Measurements from ENCODE around the gene NFIA. TPM values are rescaled to one million over a fixed set of nuclear protein-coding genes. Genes with fewer than 3 reads are reported as not detected.

The NFIA gene
- polyA plus RNA-seq, 1 donor = 9.6 TPM

GRCh38 chr1:61441723-61442262, 359.4 kb downstream of the NFIA start:
- Histone ChIP-seq H3K4me1 (ENCODE audit: control insufficient read depth, insufficient read depth, low read length) (peaks cover 20% of the 10 kb centered on the region), H3K4me3 (ENCODE audit: low read length) (no peak overlapping the region), H3K27me3 (ENCODE audit: control insufficient read depth, insufficient read depth, low read length) (no peaks in the 10 kb centered on the region), H3K27ac (ENCODE audit: low read length) (no peak overlapping the region), H3K9me3 (ENCODE audit: control insufficient read depth, low read depth, low read length) (no peaks in the 10 kb centered on the region), H3K36me3 (ENCODE audit: control insufficient read depth, insufficient read depth, low read length) (no peaks in the 10 kb centered on the region)
- peak in 1 of 2 donors; percentile 25 for DNase-seq
- no CpG with 5 or more reads among the region's 11 CpGs for WGBS (ENCODE audit: insufficient coverage, low lambda C conversion rate)

- Histone ChIP-seq H3K36me3 (ENCODE audit: control insufficient read depth, insufficient read depth, low read length) (no peaks in the 10 kb centered on the region), H3K27me3 (ENCODE audit: control insufficient read depth, insufficient read depth, low read length) (no peaks in the 10 kb centered on the region), H3K9me3 (ENCODE audit: control insufficient read depth, low read depth, low read length) (no peaks in the 10 kb centered on the region), H3K27ac (ENCODE audit: low read length) (no peak overlapping the region), H3K4me3 (ENCODE audit: low read length) (no peak overlapping the region), H3K4me1 (ENCODE audit: control insufficient read depth, insufficient read depth, low read length) (peaks cover 21% of the 10 kb centered on the region)
- 100% methylated on average over 2 of the region's 2 CpGs for WGBS (ENCODE audit: insufficient coverage, low lambda C conversion rate)
- DNase-seq = no peak
Observed at GRCh38 chr1:61442544-61442943, 360.2 kb downstream of the NFIA start.

GRCh38 chr1:61444288-61444687, 361.9 kb downstream of the NFIA start:
- Histone ChIP-seq H3K36me3 (ENCODE audit: control insufficient read depth, insufficient read depth, low read length) (no peaks in the 10 kb centered on the region), H3K4me1 (ENCODE audit: control insufficient read depth, insufficient read depth, low read length) (peaks cover 21% of the 10 kb centered on the region), H3K27ac (ENCODE audit: low read length) (no peak overlapping the region), H3K4me3 (ENCODE audit: low read length) (no peak overlapping the region), H3K27me3 (ENCODE audit: control insufficient read depth, insufficient read depth, low read length) (no peaks in the 10 kb centered on the region), H3K9me3 (ENCODE audit: control insufficient read depth, low read depth, low read length) (no peaks in the 10 kb centered on the region)
- no CpG with 5 or more reads among the region's 5 CpGs for WGBS (ENCODE audit: insufficient coverage, low lambda C conversion rate)
- peak in 1 of 2 donors; percentile 54 for DNase-seq

- Histone ChIP-seq H3K36me3 (ENCODE audit: control insufficient read depth, insufficient read depth, low read length) (no peaks in the 10 kb centered on the region), H3K4me3 (ENCODE audit: low read length) (no peak overlapping the region), H3K9me3 (ENCODE audit: control insufficient read depth, low read depth, low read length) (no peaks in the 10 kb centered on the region), H3K27me3 (ENCODE audit: control insufficient read depth, insufficient read depth, low read length) (no peaks in the 10 kb centered on the region), H3K4me1 (ENCODE audit: control insufficient read depth, insufficient read depth, low read length) (peaks cover 27% of the 10 kb centered on the region), H3K27ac (ENCODE audit: low read length) (no peak overlapping the region)
- WGBS (ENCODE audit: insufficient coverage, low lambda C conversion rate) = no CpG with 5 or more reads among the region's 8 CpGs
- DNase-seq = no peak
Observed at GRCh38 chr1:61445269-61445825, 363.0 kb downstream of the NFIA start.

GRCh38 chr1:61446531-61446991, 364.2 kb downstream of the NFIA start:
- Histone ChIP-seq H3K4me3 (ENCODE audit: low read length) (no peak overlapping the region), H3K27me3 (ENCODE audit: control insufficient read depth, insufficient read depth, low read length) (no peaks in the 10 kb centered on the region), H3K27ac (ENCODE audit: low read length) (no peak overlapping the region), H3K9me3 (ENCODE audit: control insufficient read depth, low read depth, low read length) (no peaks in the 10 kb centered on the region), H3K4me1 (ENCODE audit: control insufficient read depth, insufficient read depth, low read length) (peaks cover 37% of the 10 kb centered on the region), H3K36me3 (ENCODE audit: control insufficient read depth, insufficient read depth, low read length) (no peaks in the 10 kb centered on the region)
- peak in 1 of 2 donors; percentile 37 for DNase-seq
- WGBS (ENCODE audit: insufficient coverage, low lambda C conversion rate) = 18% methylated on average over 2 of the region's 7 CpGs

- Histone ChIP-seq H3K27ac (ENCODE audit: low read length) (no peak overlapping the region), H3K4me3 (ENCODE audit: low read length) (no peak overlapping the region), H3K27me3 (ENCODE audit: control insufficient read depth, insufficient read depth, low read length) (no peaks in the 10 kb centered on the region), H3K9me3 (ENCODE audit: control insufficient read depth, low read depth, low read length) (no peaks in the 10 kb centered on the region), H3K36me3 (ENCODE audit: control insufficient read depth, insufficient read depth, low read length) (no peaks in the 10 kb centered on the region), H3K4me1 (ENCODE audit: control insufficient read depth, insufficient read depth, low read length) (peaks cover 36% of the 10 kb centered on the region)
- WGBS (ENCODE audit: insufficient coverage, low lambda C conversion rate) = 100% methylated on average over 3 of the region's 19 CpGs
- no peak for DNase-seq
Observed at GRCh38 chr1:61447106-61447967, 365.0 kb downstream of the NFIA start.

DNA sequence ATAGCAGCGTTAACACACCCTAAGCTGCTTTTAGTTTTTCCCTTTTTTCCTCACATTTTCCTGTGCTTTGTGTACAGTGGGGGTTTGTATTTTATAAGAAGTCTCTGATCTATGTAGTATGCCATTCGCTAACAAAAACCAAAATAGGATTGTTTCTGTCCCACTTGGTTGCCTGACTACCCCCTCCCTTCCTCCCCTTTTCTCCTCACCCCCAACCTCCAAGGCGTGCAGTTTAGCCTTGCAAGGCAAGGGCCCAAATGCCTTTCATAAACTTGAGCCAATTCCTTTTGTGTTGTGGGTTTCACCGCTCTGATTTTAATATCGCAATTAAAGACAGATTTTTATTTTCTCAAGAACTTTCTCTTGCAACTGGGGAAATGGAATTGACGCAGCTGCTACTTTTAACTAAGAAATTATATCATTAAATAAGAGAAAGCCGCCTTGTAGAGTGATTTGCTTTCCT, 365.6 kb downstream of the NFIA start:
- H3K27ac ChIP-seq (ENCODE audit: low read length) = no peak overlapping the region

GRCh38 chr1:61448914-61449313, 366.6 kb downstream of the NFIA start:
- H3K4me1 ChIP-seq (ENCODE audit: control insufficient read depth, insufficient read depth, low read length) = peaks cover 44% of the 10 kb centered on the region

More for the DNA sequence above, 365.6 kb downstream of the NFIA start:
- no peaks in the 10 kb centered on the region for H3K27me3 ChIP-seq (ENCODE audit: control insufficient read depth, insufficient read depth, low read length)
- 100% methylated on average over 2 of the region's 7 CpGs for WGBS (ENCODE audit: insufficient coverage, low lambda C conversion rate)
- peaks cover 43% of the 10 kb centered on the region for H3K4me1 ChIP-seq (ENCODE audit: control insufficient read depth, insufficient read depth, low read length)
- no peaks in the 10 kb centered on the region for H3K36me3 ChIP-seq (ENCODE audit: control insufficient read depth, insufficient read depth, low read length)
- DNase-seq = no peak
- no peak overlapping the region for H3K4me3 ChIP-seq (ENCODE audit: low read length)
- no peaks in the 10 kb centered on the region for H3K9me3 ChIP-seq (ENCODE audit: control insufficient read depth, low read depth, low read length)

DNA sequence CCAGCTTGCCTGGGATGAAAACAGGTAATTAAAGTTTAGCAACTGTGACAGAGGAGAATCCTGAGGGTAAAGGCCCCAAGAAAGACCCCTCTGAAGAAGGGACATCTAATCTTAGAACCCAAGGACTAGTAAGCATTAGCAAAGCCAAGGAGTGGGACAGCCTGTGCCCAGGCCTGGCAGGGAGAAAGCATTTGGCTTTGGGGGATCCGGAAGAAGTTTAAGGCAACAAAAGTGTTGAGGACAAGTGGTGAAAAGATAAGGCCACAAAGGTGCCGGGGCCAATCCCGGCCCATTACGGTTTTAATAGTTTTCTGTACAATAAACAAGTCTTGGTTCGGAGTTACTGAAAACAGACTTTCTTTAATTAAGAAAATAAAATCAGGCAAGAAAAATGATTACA, 367.0 kb downstream of the NFIA start:
- WGBS (ENCODE audit: insufficient coverage, low lambda C conversion rate) = 100% methylated on average over 3 of the region's 5 CpGs
- H3K27me3 ChIP-seq (ENCODE audit: control insufficient read depth, insufficient read depth, low read length) = no peaks in the 10 kb centered on the region
- H3K36me3 ChIP-seq (ENCODE audit: control insufficient read depth, insufficient read depth, low read length) = no peaks in the 10 kb centered on the region
- no peaks in the 10 kb centered on the region for H3K9me3 ChIP-seq (ENCODE audit: control insufficient read depth, low read depth, low read length)
- DNase-seq = no peak
- H3K4me3 ChIP-seq (ENCODE audit: low read length) = no peak overlapping the region
- no peak overlapping the region for H3K27ac ChIP-seq (ENCODE audit: low read length)
- peaks cover 40% of the 10 kb centered on the region for H3K4me1 ChIP-seq (ENCODE audit: control insufficient read depth, insufficient read depth, low read length)

More at GRCh38 chr1:61448914-61449313, 366.6 kb downstream of the NFIA start:
- no CpG with 5 or more reads among the region's 9 CpGs for WGBS (ENCODE audit: insufficient coverage, low lambda C conversion rate)
- Histone ChIP-seq H3K4me3 (ENCODE audit: low read length) (no peak overlapping the region), H3K27ac (ENCODE audit: low read length) (no peak overlapping the region), H3K9me3 (ENCODE audit: control insufficient read depth, low read depth, low read length) (no peaks in the 10 kb centered on the region), H3K36me3 (ENCODE audit: control insufficient read depth, insufficient read depth, low read length) (no peaks in the 10 kb centered on the region), H3K27me3 (ENCODE audit: control insufficient read depth, insufficient read depth, low read length) (no peaks in the 10 kb centered on the region)
- DNase-seq = no peak

DNA sequence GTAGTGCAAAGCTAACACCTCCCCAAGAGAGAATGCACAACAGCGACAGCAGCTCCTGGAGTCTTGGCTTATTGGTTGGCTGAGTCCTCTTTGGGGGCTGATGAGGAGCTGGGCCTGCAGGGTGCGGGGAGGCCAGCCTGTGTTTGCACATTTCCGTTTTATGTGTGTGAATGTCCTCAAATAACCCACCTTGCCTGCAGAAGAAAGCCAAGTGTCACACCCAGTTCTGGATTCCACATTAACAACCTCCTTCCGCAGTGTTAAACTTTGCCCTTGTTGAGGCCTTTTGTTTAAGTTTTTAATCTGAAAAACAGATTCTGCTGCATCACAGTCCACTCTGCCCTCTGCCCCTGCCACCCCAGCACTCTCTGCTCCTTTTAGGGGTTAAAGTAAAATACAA, 368.1 kb downstream of the NFIA start:
- peaks cover 3% of the 10 kb centered on the region for H3K36me3 ChIP-seq (ENCODE audit: control insufficient read depth, insufficient read depth, low read length)
- peak; percentile 82 to 93 for DNase-seq
- no peaks in the 10 kb centered on the region for H3K27me3 ChIP-seq (ENCODE audit: control insufficient read depth, insufficient read depth, low read length)
- H3K4me3 ChIP-seq (ENCODE audit: low read length) = no peak overlapping the region
- H3K9me3 ChIP-seq (ENCODE audit: control insufficient read depth, low read depth, low read length) = no peaks in the 10 kb centered on the region
- H3K27ac ChIP-seq (ENCODE audit: low read length) = peak overlapping the region; percentile 49
- WGBS (ENCODE audit: insufficient coverage, low lambda C conversion rate) = no CpG with 5 or more reads among the region's 4 CpGs
- peaks cover 40% of the 10 kb centered on the region for H3K4me1 ChIP-seq (ENCODE audit: control insufficient read depth, insufficient read depth, low read length)

All from large intestine (tissue), 3 donors.